HepG2 (cell line): Measurements from ENCODE around the gene TMEM135. TPM values are rescaled to one million over a fixed set of nuclear protein-coding genes. Genes with fewer than 3 reads are reported as not detected.
A peak's percentile ranks its signal among the peaks of the same experiment; 100 is the strongest.

ENCODE experiments used
- ARID4A ChIP-seq: sonication (generic); formaldehyde crosslinking; IDR thresholded peaks from 2 replicates; pipeline ENCODE4 v1.5.0; 2020; ENCODE audit warnings: mild to moderate bottlenecking, missing genetic modification reagents, borderline replicate concordance
- BRD4 ChIP-seq: sonication (generic); formaldehyde crosslinking; IDR thresholded peaks from 2 replicates; pipeline ENCODE4 v1.4.0; 2020; ENCODE audit warnings: missing genetic modification reagents
- CCAR2 ChIP-seq: fragments of 200-400 bp; formaldehyde crosslinking; optimal IDR thresholded peaks from 2 replicates; pipeline ENCODE3; 2018; ENCODE audit warnings: low read depth, mild to moderate bottlenecking, low read length, moderate library complexity
- ELF3 ChIP-seq: IDR thresholded peaks from 2 replicates; pipeline ENCODE4 v1.6.1; 2016; ENCODE audit warnings: missing genetic modification reagents, missing compliant biosample characterization
- GTF2F1 ChIP-seq: fragments of 150-350 bp; IDR thresholded peaks from 2 replicates; pipeline ENCODE4 v1.6.1; 2014; ENCODE audit warnings: low read length
- KDM1A ChIP-seq: IDR thresholded peaks from 2 replicates; pipeline ENCODE4 v1.6.1; 2016; ENCODE audit warnings: missing compliant biosample characterization
- KLF16 ChIP-seq, 2 experiments: sonication (generic) in 1 of 2; formaldehyde crosslinking in 1 of 2; IDR thresholded peaks; 2 replicates each; pipeline versions ENCODE4 v1.6.1 to v1.8.0; 2016 to 2023; ENCODE audit warnings: missing genetic modification reagents in 2 of 2, missing compliant biosample characterization in 1 of 2
- NKX3-1 ChIP-seq: sonication (generic); formaldehyde crosslinking; IDR thresholded peaks from 2 replicates; pipeline ENCODE4 v1.5.0; 2020; ENCODE audit warnings: missing genetic modification reagents
- PHF21A ChIP-seq: sonication (generic); formaldehyde crosslinking; IDR thresholded peaks from 2 replicates; pipeline ENCODE4 v1.5.0; 2020; ENCODE audit warnings: mild to moderate bottlenecking, missing genetic modification reagents
- PHF5A ChIP-seq: IDR thresholded peaks from one replicate; pipeline ENCODE4 v1.6.1; 2018; ENCODE audit warnings: low read depth, missing genetic modification reagents; ENCODE audit not compliant: unreplicated experiment
- SOX5 ChIP-seq: IDR thresholded peaks from 2 replicates; pipeline ENCODE4 v1.6.1; 2016; ENCODE audit warnings: borderline replicate concordance
- SP4 ChIP-seq: sonication (generic); formaldehyde crosslinking; IDR thresholded peaks from 2 replicates; pipeline ENCODE4 v1.8.1; 2023; ENCODE audit warnings: mild to moderate bottlenecking, missing genetic modification reagents
- STAT5B ChIP-seq: sonication (generic); formaldehyde crosslinking; IDR thresholded peaks from 2 replicates; pipeline ENCODE4 v1.4.0; 2020; ENCODE audit warnings: missing genetic modification reagents
- TARDBP ChIP-seq: sonication (generic); formaldehyde crosslinking; IDR thresholded peaks from 2 replicates; pipeline ENCODE4 v1.8.0; 2022; ENCODE audit warnings: mild to moderate bottlenecking, missing genetic modification reagents
- THAP11 ChIP-seq: IDR thresholded peaks from 2 replicates; pipeline ENCODE4 v1.6.1; 2016; ENCODE audit warnings: missing biosample characterization, missing genetic modification reagents
- TRIM24 ChIP-seq: sonication (generic); formaldehyde crosslinking; IDR thresholded peaks from 2 replicates; pipeline ENCODE4 v1.8.0; 2022; ENCODE audit warnings: mild to moderate bottlenecking, missing genetic modification reagents
- YEATS2 ChIP-seq: sonication (generic); formaldehyde crosslinking; IDR thresholded peaks from 2 replicates; pipeline ENCODE4 v1.4.0; 2020; ENCODE audit warnings: missing genetic modification reagents, borderline replicate concordance
- ZBTB43 ChIP-seq: sonication (generic); formaldehyde crosslinking; conservative IDR thresholded peaks from 2 replicates; pipeline ENCODE4 v1.4.0; 2020; ENCODE audit warnings: missing genetic modification reagents
- ZFP1 ChIP-seq: IDR thresholded peaks from 2 replicates; pipeline ENCODE4 v1.6.1; 2016
- ZMAT3 ChIP-seq: sonication (generic); formaldehyde crosslinking; conservative IDR thresholded peaks from 2 replicates; pipeline ENCODE4 v1.7.0; 2021; ENCODE audit warnings: missing genetic modification reagents
- ZNF124 ChIP-seq: sonication (generic); formaldehyde crosslinking; IDR thresholded peaks from 2 replicates; pipeline ENCODE4 v1.4.0; 2020; ENCODE audit warnings: missing genetic modification reagents
- ZNF160 ChIP-seq: sonication (generic); formaldehyde crosslinking; IDR thresholded peaks from 2 replicates; pipeline ENCODE4 v1.8.0; 2022; ENCODE audit warnings: mild to moderate bottlenecking, inconsistent platforms, missing genetic modification reagents
- ZNF256 ChIP-seq: sonication (generic); formaldehyde crosslinking; conservative IDR thresholded peaks from 2 replicates; pipeline ENCODE4 v1.4.0; 2020; ENCODE audit warnings: missing genetic modification reagents
- ZNF614 ChIP-seq: IDR thresholded peaks from 2 replicates; pipeline ENCODE4 v1.6.1; 2018; ENCODE audit warnings: missing biosample characterization, missing genetic modification reagents, inconsistent platforms, borderline replicate concordance
- ZNF616 ChIP-seq: sonication (generic); formaldehyde crosslinking; IDR thresholded peaks from 2 replicates; pipeline ENCODE4 v1.5.0; 2020; ENCODE audit warnings: low read depth, mild to moderate bottlenecking, missing genetic modification reagents
- ZNF639 ChIP-seq: conservative IDR thresholded peaks from 2 replicates; pipeline ENCODE4 v1.6.1; 2018; ENCODE audit warnings: missing genetic modification reagents
- ZNF703 ChIP-seq: sonication (generic); formaldehyde crosslinking; IDR thresholded peaks from 2 replicates; pipeline ENCODE4 v1.5.1; 2020; ENCODE audit warnings: missing genetic modification reagents, mild to moderate bottlenecking, moderate library complexity, borderline replicate concordance
- ZZZ3 ChIP-seq: sonication (generic); formaldehyde crosslinking; IDR thresholded peaks from 2 replicates; pipeline ENCODE4 v1.4.0; 2020; ENCODE audit warnings: missing genetic modification reagents, mild to moderate bottlenecking, borderline replicate concordance
- polyA plus RNA-seq, 8 experiments: library from polyadenylated mRNA; depleted of rRNA in 3 of 8; stranded (reverse) in 7 of 8; unstranded in 1 of 8; fragments of >200 nt; fragmentation: Illumina TruSeq in 4 of 8; extraction: Trizol in 4 of 8; gene quantifications; 2 replicates each; pipeline versions ENCODE4 v1.2.1 to v1.2.3, GENCODE V29; 2011 to 2016; ENCODE audit warnings: low read depth in 4 of 8, missing spikeins in 1 of 8, mixed read lengths in 1 of 8; ENCODE audit not compliant: insufficient read depth in 1 of 8
- total RNA-seq, 5 experiments: library from RNA; depleted of rRNA; stranded (reverse); fragments of >200 nt; fragmentation: Illumina TruSeq; extraction: Trizol; gene quantifications; 2 replicates each; pipeline ENCODE4 v1.2.3, GENCODE V29; 2016; ENCODE audit warnings: low read depth in 1 of 5

TMEM135 gene
- total and polyA plus RNA-seq, 2 of the 13 experiments (the other 11 are each of a cell fraction or from before 2014, with no cell fraction given), result 36.6 to 88.9 TPM

- 0 out of 2 replicates have a peak, but pooled peaks have one; percentile 18 for TF ChIP-seq ZBTB43 (CRISPR knock-in tag)
- TF ChIP-seq GTF2F1, result no peak
- no peak for TF ChIP-seq ZZZ3
- no peak for TF ChIP-seq TRIM24
- TF ChIP-seq ZMAT3, result no peak
- peak; percentile 6; the same call in 1 of the 2 replicates for TF ChIP-seq NKX3-1 (CRISPR knock-in tag)
- TF ChIP-seq CCAR2, result no peak
- peak; percentile 7; the same call in 1 of the 2 replicates for TF ChIP-seq THAP11
- no peak for TF ChIP-seq ZNF639 (CRISPR knock-in tag)
- no peak for TF ChIP-seq SOX5 (CRISPR knock-in tag)
- TF ChIP-seq BRD4 (CRISPR knock-in tag), result peak; percentile 17; the same call in 1 of the 2 replicates
- no peak for TF ChIP-seq ZNF160 (CRISPR knock-in tag)
- TF ChIP-seq PHF5A (CRISPR knock-in tag), result peak; percentile 18
- TF ChIP-seq PHF21A (CRISPR knock-in tag), result peak; percentile 4; the same call in 1 of the 2 replicates
- TF ChIP-seq ZNF703 (CRISPR knock-in tag), result peak; percentile 8; the same call in 1 of the 2 replicates
- no peak for TF ChIP-seq ZNF256 (CRISPR knock-in tag)
- TF ChIP-seq ZNF616 (CRISPR knock-in tag), result no peak
- 0 out of 2 replicates have a peak, but pooled peaks have one; percentile 9 for TF ChIP-seq ZNF124 (CRISPR knock-in tag)
- TF ChIP-seq TARDBP (CRISPR knock-in tag), result 0 out of 2 replicates have a peak, but pooled peaks have one; percentile 1
- no peak for TF ChIP-seq STAT5B
- TF ChIP-seq ZNF614 (CRISPR knock-in tag), result no peak
- TF ChIP-seq ELF3, result no peak
- peak in 1 of 2 experiments; percentile 6; a peak in 1 of 4 replicates for TF ChIP-seq KLF16 (CRISPR knock-in tag; IDR thresholded peaks at IDR 0.05)
- no peak for TF ChIP-seq KDM1A
- TF ChIP-seq ZFP1 (CRISPR knock-in tag), result no peak
- no peak for TF ChIP-seq YEATS2 (CRISPR knock-in tag)
- no peak for TF ChIP-seq SP4 (CRISPR knock-in tag)
- TF ChIP-seq ARID4A (CRISPR knock-in tag), result no peak
Measured at GRCh38 chr11:87005569-87005921, 32.2 kb upstream of the TMEM135 start (continued).
